ENCODE measurements around the gene PIGU.
A peak's percentile ranks its signal among the peaks of the same experiment; 100 is the strongest.
"Not testable (repeated sequence)": the region's sequence is repeated elsewhere in the genome, so short reads cannot be mapped to it uniquely, and the experiment has no call there.

The PIGU gene

DNA sequence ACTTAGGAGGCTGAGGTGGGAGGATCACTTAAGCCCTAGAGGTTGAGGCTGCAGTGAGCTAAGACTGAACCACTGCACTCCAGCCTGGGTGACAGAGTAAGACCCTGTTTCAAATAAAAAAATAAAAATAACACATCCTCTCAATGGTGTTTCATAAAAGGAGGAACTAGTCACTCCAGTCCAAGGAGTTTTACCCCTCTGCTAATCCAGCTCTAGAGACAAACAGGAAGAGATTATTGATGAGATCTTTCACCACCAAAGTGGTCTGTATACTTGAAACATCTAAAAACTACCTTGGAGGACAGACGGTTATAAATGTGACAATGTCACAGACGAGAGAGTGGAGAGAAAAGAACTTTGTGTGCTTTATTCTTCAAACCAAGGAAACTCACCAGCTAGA is 58.2 kb downstream of the PIGU start:
- DNase-seq = no peak

DNA sequence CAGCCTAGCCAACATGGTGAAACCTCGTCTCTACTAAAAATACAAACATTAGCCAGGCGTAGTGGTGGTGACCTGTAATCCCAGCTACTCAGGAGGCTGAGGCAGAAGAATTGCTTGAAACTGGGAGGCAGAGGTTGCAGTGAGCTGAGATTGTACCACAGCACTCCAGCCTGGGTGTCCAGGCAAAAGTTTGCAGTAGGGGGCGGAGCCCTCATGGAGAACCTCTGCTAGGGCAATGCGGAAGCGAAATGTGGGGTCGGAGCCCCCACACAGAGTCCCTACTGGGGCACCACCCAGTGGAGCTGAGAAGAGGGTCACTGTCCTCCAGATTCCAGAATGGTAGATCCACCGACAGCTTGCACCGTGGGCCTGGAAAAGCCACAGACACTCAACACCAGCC is 60.0 kb downstream of the PIGU start:
- not testable (repeated sequence) for DNase-seq

DNA sequence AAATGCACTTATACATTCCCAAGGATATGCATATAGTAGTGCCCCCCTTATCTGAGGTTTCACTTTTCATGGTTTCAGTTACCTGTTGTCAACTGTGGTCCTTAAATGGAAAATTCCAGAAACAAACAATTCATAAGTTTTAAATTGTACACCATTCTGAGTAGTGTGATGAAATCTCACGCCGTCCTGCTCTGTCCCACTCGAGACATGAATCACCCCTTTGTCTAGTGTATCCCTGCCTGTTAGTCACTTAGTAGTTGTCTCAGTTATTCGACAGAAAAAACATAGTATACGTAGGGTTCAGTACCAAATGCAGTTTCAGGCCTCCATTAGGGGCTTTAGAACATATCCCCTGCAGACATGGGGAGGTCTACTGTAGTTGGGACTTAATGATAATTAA is 61.4 kb downstream of the PIGU start:
- no peak for DNase-seq

DNA sequence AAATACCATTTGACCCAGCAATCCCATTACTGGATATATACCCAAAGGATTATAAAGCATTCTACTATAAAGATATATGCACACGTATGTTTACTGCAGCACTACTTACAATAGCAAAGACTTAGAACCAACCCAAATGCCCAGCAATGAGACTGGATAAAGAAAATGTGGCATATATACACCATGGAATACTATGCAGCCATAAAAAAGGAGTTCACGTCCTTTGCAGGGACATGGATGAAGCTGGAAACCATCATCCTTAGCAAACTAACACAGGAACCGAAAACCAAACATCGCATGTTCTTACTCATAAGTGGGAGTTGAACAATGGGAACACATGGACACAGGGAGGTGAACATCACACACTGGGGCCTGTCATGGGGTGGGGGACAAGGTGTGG is 64.9 kb downstream of the PIGU start:
- DNase-seq = not testable (repeated sequence)

DNA sequence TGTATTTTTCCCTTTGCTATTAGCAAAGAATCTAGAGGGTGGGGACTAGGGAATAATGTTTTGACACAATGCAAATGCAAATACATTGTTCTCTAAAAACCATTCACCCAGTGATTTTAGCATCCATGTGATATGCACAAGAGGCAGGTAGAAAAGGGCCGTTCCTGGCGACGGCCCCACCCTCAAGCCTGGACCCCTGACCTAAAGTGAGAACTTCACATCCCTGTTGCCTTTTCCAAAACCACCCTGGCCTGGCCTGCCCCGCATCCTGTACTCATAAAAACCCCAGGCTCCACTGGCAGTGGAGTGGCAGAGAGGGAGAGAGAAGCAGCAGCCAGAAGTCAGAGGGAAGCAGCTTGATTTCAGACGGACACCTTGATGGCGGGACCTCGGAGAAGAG is 69.8 kb downstream of the PIGU start:
- DNase-seq = no peak

DNA sequence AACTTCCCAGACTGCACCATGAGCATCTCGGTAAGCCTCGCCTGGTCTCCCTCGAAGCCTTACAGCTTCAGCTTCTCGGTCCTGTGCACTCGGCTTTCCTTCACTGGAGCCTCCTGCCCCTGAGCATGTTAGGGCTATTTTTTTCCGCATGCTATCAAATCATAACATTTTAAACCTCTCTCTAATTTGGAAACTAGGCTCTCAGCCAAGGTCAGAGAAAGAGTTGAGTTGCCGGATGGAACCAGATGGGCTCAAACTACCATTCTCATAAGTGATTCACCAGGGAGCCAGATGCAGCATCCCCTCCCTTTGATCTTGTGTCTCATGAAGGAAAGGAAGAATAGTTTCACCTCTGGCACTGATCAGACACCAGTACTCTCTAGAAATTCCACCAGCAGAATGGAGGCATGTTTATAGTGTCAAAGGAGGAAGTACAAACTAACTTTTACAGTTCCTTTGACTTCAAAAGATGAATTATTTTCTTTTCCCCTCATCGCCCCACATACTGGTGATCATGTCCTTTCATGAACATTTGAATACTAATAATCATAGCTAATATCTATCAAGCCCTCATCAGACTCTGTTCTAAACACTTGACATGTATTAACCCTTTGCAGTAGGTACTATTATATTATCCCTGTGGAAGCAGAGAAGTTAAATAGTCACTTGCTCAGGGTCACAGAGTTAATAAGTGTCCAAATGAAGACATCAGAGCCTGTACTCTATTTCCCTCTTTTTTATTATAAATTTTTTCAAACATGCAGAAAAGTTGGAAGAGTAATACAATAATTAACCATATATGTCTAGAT is 71.7 kb downstream of the PIGU start:
- DNase-seq = no peak

DNA sequence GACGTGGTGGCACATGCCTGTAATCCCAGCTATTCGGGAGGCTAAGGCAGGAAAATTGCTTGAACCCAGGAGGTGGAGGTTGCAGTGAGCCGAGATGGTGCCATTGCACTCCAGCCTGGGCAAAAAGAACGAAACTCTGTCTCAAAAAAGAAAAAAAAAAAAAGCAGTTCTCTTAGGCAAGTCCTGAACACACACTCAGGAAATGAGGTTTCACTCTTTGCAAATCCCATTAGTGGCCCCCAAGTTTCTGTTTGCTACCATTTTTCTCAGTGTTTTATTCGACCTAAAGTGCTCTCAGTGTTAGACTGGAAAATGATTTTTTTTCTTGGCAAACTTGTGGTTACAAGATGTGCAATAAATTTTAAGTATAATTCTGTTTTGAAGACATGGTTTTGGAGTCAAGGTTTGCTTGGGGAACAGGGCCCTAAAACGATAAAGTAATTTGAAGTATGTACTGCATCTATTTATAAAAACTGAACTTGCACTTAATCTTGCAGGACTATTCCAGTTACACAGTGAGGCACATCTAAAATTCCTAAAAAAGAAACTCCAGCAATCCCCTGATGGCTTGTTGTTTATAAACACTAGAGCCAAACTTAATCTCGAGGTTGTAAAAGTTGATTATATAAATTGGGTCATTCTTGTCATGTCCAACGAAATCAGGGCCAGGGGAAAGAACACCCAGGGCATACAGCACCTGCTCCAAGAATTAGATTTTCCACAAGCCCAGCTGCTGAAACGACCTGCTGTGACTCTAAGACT is 75.8 kb downstream of the PIGU start:
- no peak for DNase-seq

DNA sequence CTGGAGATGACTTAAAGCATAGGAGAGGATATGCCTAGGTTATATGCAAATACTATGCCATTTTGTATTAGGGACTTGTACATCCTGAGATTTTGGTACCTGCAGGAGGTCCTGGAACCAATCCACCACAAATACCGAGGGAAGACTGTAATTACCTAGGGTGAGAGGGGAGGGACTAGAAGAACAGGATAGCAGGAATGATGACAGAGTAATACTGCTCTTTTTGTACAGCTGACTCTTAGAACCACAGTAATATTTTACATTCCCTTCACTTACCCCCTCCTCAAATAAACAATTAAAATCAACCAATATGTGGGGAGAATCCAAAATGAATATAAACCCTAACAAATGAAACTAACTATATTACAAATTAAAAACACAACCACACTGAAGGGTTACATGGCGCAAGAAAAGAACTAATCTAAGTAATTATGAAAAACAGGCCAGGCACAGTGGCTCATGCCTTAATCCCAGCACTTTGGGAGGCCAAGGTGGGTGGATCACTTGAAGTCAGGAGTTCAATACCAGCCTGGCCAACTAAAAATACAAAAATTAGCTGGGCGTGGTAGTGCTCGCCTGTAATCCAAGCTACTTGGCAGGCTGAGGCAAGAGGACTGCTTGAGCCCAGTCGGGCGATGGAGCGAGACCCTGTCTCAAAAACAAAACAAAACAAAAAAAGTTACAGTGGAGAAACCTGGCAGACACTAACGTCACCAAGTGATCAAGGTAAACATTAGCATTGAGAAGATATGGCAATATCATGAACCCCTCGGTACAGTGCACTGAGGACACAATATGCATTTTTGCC is 81.3 kb downstream of the PIGU start:
- no peak for DNase-seq

DNA sequence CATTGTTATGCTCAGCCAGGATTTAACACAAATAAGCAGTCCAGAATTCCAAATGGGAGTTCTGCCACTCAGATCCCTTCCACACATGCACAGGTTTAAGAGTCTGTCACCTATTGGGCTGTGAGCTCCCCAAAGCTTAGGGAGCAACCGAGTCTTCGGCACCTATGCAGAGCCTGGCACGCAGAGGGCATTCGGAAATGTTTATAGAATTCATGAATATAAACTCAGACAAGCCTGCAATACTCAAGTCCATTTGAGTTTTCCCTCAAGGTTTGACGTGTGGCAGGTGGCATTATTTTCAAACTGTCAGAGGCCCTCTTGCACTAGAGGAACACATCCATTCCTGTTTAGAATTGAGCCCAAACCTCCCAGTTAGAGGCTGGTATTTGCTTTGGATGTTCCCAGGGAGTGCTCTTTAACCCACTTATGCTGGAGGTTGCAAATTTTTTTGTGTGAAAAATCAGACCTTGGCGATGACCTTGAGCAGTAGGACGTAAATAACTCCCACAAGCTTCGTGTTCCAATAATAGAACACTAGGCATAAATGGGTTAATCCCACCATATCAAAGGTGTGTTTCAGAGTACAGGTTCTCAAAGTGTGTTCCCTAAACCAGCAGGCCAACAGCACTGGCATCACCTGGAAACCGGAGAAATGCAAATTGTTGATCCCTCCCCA is 90.3 kb downstream of the PIGU start:
- DNase-seq = no peak

DNA sequence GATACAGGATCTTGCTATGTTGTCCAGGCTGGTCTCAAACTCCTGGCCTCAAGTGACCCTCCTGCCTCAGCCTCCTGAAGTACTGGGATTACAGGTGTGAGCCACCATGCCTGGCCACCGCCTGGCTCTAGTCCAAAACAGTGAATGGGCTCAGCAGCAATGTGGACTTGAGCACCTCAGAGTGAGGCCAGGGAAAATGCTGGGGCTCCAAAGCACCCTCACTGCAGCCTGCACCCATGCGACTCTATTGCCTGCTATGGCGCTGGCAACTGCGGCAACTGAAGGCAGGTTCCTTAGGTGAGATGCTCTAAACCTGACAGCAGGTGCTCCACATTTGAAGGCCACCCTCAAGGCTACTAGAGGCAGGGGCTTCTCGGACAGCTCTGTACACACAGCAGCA is 91.9 kb downstream of the PIGU start:
- no peak for DNase-seq

DNA sequence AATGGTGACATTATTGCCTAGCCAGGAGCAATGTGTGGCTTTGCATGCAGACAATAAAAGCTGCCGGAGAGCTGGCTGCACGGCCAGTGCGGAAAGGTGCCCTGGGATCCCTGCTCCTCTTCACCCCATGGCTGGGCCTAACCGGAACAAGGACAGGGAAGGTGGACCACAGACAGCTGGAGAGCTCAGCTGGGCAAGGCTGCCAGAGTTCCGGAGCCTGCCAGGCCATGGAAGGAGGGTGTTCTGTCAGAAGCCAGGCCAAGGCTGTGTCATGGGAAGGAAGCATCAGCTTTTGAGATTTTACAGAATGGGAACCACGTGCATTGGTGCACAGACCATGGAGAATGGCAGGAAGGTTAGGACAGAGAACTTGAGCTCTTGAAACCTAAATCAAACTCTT is 93.3 kb downstream of the PIGU start:
- DNase-seq = no peak

DNA sequence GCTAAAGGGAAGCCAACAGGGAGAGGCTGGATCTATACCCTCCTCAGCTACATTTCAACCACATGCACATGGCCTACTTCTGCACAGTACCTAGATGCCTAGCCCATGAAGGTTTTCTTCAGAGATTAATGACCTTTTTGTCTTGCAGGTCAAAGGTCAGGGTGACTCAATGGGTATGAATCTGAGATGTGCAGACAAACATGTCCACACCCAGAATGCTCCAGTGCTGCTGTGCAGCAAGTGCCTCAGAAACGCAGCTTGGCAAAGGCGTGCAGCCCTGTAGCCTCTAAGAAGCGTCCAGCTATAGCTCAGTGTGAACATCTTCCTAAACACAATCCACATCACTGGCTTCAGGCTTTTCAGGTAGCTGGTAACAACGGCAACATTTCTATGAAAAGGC is 94.0 kb downstream of the PIGU start:
- no peak for DNase-seq

DNA sequence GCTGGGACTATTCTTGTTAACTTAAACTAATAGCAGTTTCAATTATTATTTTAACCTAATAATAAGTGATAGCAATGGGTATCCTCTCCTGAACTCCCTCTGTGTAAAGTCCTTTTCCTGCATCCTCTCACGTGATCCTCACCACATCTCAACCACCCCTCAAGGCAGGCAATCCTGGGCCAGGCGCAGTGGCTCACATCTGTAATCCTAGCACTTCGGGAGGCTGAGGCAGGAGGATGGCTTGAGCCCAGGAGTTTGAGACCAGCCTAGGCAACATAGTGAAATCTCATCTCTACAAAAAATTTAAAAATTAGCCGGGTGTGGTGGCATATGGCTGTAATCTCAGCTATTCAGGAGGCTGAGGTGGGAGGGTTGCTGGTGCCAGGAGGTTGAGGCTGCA is 94.7 kb downstream of the PIGU start:
- DNase-seq = no peak

DNA sequence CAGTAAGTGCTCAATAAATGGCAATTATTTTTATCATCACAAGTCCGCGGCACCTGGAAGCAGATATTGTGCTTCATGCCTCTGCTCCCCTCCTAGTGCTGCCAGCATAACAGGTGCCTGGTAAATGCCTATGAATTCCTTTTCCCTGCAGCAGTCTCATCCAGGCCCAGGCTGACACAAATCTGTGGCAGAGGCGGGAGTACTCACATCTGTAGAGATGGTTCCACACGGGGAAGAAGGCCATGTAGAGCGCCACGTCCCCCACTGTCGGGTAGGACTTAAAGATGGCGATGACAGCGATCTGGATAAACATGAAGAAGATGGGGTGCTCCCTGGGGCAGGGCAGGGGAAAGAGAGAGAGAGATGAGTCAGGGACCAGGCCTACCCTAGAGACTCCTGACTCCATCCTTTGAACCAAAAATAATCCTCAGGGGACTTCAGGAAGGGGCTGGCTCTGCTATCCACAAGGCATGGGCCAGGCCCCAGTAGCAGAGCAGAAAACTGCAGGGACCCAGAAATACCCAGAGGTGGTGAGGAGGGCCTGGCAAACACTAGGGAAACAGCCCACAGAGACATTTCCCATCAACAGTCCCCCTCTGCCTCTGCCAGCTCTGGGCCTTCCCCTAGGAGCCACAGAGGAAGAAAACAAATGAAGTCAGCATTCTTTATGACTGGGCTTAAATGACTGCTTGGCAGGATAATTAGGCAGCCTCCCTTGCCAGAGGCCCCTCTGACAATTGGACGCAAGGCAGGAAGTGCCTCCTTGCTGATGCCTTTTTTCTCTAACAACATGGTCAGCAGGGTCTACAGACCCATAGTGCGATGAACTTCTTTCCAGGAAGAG is 95.3 kb downstream of the PIGU start:
- DNase-seq = peak; percentile 52

DNA sequence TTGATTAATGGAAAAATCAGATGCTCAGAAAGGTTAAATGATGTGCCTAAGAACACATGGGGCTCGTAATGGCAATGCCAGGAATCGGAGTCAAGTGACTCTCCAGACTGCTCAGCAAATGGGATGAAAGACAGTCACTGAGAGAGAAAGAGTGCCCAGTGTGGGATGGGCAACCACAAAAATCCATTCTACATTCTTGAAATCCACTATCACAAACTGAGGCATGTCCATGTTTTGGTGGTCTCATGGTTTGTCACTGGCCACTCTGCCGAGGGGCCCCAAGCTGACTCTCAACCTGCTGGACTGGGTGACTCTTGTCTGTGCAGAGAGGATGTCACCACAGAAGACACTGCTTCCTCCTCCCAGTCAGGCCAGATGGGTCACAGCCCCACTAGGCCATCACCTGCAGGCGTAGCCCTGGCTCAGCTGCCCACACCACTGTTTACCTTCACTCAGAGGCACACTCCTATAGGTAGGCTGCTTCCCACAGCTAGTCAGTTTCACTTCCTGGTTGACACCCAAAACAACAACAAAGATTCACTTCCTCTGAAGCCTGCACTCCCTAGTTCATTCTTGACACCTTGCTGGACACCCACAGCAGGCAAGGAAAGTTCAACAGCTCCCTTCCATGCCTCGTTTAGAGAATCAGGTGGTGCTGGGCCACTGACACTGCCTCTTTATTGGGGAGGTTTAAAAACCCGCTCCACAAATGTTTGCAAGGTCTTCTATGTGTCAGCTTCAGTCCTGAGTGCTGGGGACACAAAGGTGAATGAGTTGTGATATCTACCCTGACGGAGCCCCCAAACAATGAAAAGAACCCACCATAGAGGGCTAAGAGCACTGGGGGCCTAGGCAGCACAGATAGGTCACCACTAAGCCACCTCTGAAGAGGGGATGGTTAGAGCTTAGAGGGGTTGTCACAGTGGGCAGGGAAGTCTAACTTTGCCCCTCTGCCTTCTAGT is 96.6 kb downstream of the PIGU start:
- peak; percentile 48 for DNase-seq

DNA sequence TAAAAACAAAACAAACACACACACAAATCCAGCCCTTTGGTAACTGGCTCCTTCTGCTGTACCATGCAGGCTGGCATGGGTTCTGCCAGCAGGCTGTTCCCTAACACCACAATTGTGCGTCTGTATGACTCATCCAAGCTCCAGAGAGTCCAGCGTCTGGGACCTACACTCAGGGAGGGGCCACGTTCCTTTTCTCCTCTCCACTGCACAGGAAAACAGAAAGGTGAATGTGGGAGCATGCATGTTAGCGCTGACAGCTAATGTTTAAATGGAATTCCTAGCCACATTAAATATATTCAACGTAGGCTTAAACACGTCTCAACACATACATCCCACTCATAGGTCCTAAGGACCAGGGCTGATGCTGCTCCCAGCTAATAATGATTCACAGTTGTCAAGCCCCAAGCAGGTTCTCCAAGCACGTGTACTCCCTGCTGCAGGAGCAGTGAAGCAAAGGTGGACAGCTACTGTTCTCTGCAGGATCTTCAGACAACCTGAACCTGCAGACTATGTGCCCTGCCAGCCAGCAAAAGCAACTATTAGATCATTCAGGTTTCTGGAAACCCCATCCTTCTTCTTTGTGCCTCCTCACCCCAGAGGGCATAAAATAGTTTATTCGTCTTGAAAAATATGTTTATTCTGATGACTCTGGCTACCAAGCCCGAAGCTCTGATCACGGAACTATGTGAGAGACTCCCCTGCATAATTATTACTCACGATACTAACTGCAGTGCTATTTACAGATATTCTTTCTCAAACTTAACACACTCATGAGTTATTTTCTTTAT is 97.5 kb downstream of the PIGU start:
- DNase-seq = peak; percentile 86

DNA sequence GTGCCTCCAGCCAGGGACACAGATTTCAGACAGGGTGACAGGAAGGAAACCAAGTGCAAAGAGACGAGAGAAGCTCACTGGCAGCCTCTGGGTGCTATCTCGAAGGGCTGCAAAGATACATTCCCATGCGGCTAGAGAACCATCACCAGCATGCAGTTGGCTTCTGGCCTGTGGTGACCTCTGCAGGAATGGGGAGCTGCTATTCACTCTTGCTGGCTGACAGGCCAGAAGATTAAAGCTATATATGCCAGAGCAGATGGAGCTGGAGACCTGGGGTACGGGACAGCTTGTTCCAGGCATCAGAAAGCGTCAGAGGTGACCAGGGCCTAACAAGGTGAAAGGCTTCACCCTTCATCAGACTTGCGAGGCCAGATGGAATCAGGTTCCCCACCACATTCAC is 98.4 kb downstream of the PIGU start:
- DNase-seq = no peak

DNA sequence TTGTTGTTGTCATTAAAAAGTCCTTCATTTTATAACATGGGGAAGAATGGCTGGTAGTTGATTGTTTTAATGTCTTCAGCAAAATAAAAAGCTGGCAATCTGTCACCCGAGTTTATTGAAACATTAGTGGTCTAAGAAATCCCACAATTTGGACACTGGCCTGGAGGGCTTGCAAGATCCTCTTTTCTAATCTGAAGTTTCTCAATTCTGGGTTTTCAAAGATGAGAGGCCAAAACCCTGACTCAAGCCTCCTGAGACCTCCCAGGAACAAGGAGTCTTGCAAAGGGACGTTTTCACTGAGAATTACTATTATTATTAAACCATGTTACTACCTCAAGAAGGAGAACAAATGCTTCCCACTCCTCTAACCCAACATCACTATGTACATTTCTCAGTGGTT is 98.9 kb downstream of the PIGU start:
- no peak for DNase-seq

DNA sequence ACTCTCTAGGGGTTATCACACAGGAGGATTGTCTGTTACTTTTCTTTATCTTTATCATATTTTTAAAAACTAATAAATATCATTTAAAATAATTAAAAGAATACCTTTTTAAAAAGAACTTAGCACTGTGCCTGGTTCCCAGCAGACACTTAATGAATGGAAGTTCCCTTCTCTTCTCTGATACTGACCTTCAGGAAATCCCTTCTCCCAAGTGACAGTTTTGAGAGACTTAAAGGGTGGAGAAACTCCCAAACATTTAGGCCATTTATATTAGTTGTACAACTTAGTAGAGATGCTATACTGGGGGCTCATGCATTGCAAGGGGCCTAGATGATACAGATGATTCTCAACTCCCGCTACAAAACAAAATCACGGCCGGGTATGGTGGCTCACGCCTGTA is 99.8 kb downstream of the PIGU start:
- no peak for DNase-seq

DNA sequence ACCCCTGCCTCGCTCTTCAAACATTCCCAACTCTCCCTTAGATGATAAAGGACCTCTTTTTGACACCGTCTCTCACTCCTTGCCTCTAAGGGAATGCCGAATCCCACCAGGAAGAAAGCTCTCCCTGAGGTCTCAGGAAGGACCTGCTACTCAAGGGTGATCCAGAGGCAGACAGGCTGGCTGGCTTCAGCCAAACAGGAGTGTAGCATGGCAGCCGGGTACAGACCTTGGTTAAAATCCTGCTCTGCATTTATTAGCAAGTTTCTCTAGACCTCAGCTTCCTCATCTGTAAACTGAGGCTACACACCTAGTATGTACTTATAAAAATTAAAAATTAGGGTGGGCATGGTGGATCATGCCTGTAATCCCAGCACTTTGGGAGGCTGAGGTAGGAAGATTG is 101.1 kb downstream of the PIGU start:
- no peak for DNase-seq

Measured in NCI-H226 (cell line).